Measurements from ENCODE around the gene KNOP1.

The KNOP1 gene

DNA sequence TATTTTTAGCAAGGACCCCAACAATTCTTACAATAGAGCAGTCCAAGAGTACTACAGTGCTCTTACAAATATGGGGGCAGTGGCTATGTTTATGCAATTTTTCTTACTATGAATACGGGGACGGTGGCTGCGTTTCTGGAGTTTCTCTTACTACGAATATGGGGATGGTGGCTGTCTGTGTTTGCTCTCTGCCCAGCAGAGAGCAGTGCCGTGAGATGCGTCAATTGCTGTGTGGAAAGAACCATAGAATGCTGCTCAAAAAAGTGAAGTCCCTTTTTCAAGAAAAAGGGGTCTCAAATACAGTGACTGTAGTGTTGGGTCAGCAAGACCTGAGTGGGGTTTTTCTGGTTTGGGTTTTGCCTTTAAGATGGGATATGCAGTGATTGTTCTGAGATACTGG, 53.9 kb downstream of the KNOP1 start:
- no peak for TF ChIP-seq ZFX (IDR thresholded peaks at IDR 0.05; ENCODE audit: borderline replicate concordance)
- TF ChIP-seq, protein P1, sequence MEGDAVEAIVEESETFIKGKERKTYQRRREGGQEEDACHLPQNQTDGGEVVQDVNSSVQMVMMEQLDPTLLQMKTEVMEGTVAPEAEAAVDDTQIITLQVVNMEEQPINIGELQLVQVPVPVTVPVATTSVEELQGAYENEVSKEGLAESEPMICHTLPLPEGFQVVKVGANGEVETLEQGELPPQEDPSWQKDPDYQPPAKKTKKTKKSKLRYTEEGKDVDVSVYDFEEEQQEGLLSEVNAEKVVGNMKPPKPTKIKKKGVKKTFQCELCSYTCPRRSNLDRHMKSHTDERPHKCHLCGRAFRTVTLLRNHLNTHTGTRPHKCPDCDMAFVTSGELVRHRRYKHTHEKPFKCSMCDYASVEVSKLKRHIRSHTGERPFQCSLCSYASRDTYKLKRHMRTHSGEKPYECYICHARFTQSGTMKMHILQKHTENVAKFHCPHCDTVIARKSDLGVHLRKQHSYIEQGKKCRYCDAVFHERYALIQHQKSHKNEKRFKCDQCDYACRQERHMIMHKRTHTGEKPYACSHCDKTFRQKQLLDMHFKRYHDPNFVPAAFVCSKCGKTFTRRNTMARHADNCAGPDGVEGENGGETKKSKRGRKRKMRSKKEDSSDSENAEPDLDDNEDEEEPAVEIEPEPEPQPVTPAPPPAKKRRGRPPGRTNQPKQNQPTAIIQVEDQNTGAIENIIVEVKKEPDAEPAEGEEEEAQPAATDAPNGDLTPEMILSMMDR (IDR thresholded peaks at IDR 0.05), result no peak

DNA sequence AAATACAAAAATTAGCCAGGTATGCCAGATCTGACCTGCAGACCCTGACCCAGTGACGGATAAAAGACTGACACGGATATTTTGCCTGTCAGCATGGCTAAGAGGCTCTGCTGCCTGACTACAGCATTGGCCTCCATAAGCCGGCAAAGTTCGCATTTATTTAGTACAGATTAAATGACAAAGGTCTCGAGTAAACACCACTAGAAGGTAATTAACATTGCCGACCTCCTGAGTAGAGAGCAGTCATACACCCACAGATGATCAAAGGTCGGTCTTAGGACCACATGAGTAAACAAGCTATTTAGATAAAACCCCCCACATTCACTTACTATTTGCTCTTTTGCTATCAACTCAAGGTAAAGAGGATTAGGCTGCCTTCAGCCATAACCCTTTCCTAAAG, 55.7 kb downstream of the KNOP1 start:
- TF ChIP-seq, protein P1 (IDR thresholded peaks at IDR 0.05), result no peak
- TF ChIP-seq ZFX (IDR thresholded peaks at IDR 0.05; ENCODE audit: borderline replicate concordance), result no peak

More for the DNA sequence above, 53.9 kb downstream of the KNOP1 start:
- no peak overlapping the region for H3K27ac ChIP-seq

DNA sequence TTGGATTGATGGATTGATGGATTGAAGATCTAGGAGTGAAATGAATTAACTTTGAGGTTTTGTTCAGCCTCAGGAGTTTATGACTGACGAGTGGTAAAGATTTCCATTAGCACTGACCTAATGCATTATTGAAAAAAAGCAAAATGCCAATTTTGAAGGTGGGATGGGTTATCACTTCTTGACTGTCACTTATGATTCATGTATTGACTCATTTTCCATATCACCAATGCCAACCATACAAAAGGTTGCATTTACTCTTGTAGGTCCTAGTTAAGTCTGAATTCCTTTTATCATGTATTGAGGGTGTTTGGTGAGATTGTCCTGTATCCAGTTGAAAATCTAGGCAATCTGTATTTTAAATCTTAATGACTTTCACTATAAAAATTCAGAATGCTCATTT, 57.6 kb downstream of the KNOP1 start:
- H3K27ac ChIP-seq, result no peak overlapping the region
- no peak for TF ChIP-seq ZFX (IDR thresholded peaks at IDR 0.05; ENCODE audit: borderline replicate concordance)
- TF ChIP-seq, protein P1 (IDR thresholded peaks at IDR 0.05), result no peak

More for the DNA sequence above, 55.7 kb downstream of the KNOP1 start:
- no peak overlapping the region for H3K27ac ChIP-seq

DNA sequence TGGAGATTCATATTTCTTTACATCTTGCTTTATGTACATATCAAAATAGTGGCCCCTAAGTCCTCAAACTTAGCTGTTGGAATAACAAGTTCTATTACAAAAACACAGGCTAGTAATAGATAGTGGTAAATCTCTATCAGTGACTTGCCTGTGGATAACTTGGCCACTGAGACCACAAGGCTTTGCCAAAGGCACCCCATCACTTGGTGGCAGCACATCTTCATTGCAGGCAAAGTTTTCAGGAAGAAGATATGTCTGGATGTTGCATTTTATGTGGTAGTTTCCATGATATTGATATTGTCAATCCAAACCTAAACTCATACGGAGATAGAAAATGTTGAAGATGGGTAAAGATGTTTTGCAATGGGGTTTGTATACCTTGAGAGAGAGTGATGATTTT, 58.5 kb downstream of the KNOP1 start:
- TF ChIP-seq, protein P1 (IDR thresholded peaks at IDR 0.05), result no peak
- no peak for TF ChIP-seq ZFX (IDR thresholded peaks at IDR 0.05; ENCODE audit: borderline replicate concordance)
- H3K27ac ChIP-seq, result no peak overlapping the region

DNA sequence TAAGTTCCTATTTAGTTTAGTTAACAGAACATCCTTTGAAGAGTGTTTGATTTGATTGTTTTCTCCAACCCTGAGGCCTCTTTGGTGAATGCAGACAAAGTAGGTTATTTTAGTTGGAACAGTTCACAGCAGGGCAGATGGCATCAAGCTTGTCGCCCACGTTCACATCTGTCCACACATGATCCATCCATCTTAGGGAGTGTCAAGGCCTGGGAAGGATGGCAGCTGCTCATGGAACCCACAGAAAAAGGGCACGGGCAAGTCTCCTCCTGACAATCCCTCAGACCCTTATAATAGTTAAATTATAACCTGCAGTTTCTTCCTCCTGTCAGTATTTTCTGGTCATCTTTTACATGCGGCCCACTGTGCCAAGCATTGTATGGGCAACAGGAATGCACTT, 60.2 kb downstream of the KNOP1 start:
- TF ChIP-seq ZFX (IDR thresholded peaks at IDR 0.05; ENCODE audit: borderline replicate concordance), result no peak
- TF ChIP-seq, protein P1 (IDR thresholded peaks at IDR 0.05), result no peak
- H3K27ac ChIP-seq, result no peak overlapping the region

DNA sequence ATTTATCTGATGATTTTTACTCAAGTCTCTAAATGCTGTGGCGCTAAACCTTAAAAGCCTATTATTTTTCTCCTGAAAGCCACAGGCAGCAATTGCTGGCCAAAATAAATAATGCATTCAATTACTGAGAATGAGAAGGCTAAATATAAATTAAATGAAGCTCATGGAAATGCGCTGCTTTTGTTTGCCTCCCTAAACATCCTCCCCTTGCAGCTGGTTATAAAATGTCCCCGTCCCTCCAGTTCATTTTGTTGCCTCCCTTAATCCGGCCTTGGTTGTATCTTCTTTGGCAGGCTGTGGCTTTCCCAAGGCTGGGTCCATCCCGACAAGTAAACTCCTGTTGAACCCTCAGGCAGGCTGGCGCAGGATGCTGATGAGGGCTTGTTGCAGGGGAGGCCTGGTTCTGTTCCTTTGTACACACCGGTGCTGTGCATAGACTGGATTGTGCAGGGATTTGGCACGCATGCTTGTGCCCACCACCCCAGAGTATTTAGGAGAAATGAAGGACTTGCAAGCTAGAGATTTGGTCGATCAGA, 62.7 kb downstream of the KNOP1 start:
- H3K27ac ChIP-seq, result no peak overlapping the region
- TF ChIP-seq, protein P1 (IDR thresholded peaks at IDR 0.05), result no peak
- TF ChIP-seq ZFX (IDR thresholded peaks at IDR 0.05; ENCODE audit: borderline replicate concordance), result no peak

DNA sequence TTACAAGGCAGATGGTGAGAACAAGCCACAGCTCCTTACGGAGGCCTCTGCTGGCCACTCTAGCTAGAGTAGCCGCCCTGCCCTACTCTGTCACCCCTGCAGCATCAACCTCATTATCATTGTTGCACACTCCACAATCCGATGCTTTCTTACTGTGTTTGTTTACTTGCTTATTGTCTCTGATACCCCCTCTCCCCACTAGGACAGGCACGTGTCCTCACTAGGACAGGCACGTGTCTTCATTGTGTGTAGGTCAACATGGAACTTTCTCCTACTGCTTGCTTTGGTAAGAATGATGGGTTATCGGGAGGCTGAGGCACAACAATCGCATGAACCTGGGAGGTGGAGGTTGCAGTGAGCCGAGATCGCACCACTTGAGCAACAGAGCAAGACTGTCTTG, 63.9 kb downstream of the KNOP1 start:
- TF ChIP-seq, protein P1 (IDR thresholded peaks at IDR 0.05), result no peak
- no peak for TF ChIP-seq ZFX (IDR thresholded peaks at IDR 0.05; ENCODE audit: borderline replicate concordance)

More for the DNA sequence above, 63.9 kb downstream of the KNOP1 start:
- H3K27ac ChIP-seq, result no peak overlapping the region

All from 22Rv1 (cell line).